Measurements from ENCODE around the gene ELMO2.
A peak's percentile ranks its signal among the peaks of the same experiment; 100 is the strongest.

The ELMO2 gene

DNA sequence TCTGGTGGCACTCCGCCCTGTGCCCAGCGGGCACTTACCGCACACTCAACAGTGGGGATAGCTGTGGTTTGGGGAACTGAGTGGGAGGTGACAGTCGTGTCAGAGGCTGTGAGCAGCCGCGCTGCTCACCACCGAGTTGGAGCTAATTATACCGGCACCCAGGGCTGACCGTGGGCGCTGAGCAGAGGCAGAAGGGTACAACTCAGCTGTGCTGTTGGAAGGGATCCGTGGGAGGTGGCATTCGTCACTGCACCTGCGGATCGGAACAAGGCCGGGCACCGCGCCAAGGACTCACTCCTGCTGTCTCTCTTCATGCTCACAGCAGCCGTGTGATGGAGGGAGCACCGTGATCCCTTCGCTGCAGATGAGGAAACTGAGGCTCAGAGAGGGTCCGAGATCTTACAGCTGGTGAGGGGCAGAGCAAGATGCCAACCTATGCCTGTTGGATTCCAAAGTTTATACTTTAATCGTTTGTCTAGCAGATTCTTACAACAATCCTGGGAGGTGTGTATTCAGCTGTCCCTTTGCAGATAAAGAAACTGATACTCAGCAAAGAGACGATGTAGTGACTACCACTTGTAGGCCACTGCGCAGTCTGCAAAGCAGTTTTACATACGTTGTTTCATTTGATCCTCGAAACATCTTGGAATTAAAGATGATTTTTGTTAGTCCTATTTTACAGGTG lies 713 bp upstream of the ELMO2 start:
- no peaks in the 10 kb centered on the region for H3K9me3 ChIP-seq (ENCODE audit: control insufficient read depth in 2 of 2, low read length in 2 of 2)
- peaks cover 0 to 2% of the 10 kb centered on the region in 2 donors for H3K36me3 ChIP-seq (ENCODE audit: control insufficient read depth in 2 of 2, insufficient read depth in 2 of 2, low read length in 2 of 2)
- no peaks in the 10 kb centered on the region for H3K27me3 ChIP-seq (ENCODE audit: control insufficient read depth in 2 of 2, insufficient read depth in 2 of 2, low read length in 2 of 2)
- H3K27ac ChIP-seq (ENCODE audit: low read depth in 2 of 2, low read length in 2 of 2): peak overlapping the region; percentile 57 to 76
- peak overlapping the region; percentile 60 to 63 for H3K9ac ChIP-seq (ENCODE audit: low read depth in 1 of 2, low read length in 2 of 2)
- peaks cover 17 to 19% of the 10 kb centered on the region in 2 donors for H3K4me1 ChIP-seq (ENCODE audit: control insufficient read depth in 2 of 2, insufficient read depth in 2 of 2, low read length in 2 of 2)
- H3K4me3 ChIP-seq (ENCODE audit: low read length in 2 of 2): peak overlapping the region; percentile 81 to 85

DNA sequence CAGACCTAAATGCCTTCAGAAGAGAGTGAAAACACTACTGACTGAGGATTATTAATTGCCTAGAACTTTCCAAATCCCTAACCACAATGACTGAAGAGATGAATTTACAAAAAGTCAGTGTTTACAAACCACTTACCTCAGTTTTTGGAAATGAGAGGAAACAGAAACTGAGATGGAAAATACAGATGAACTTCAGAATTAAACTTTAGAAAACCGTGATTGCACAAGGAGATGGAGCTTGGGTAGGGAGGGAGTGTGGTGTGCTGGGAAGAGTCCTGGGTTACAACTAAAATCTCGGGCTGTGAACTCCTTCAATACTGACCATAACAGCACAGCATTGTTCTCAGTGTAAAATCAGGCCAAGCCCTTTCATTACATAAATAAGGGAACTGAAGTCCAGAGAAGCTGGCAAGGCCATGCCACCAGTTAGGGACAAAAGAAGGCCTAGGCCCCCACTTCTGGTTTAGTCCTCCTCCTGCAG lies 4.0 kb downstream of the ELMO2 start:
- Histone ChIP-seq H3K36me3 (ENCODE audit: control insufficient read depth in 2 of 2, insufficient read depth in 2 of 2, low read length in 2 of 2) (peaks cover 0 to 2% of the 10 kb centered on the region in 2 donors), H3K27me3 (ENCODE audit: control insufficient read depth in 2 of 2, insufficient read depth in 2 of 2, low read length in 2 of 2) (no peaks in the 10 kb centered on the region), H3K4me3 (ENCODE audit: low read length in 2 of 2) (no peak overlapping the region), H3K27ac (ENCODE audit: low read depth in 2 of 2, low read length in 2 of 2) (peak overlapping the region; percentile 34 to 39), H3K4me1 (ENCODE audit: control insufficient read depth in 2 of 2, insufficient read depth in 2 of 2, low read length in 2 of 2) (peaks cover 31 to 32% of the 10 kb centered on the region in 2 donors), H3K9ac (ENCODE audit: low read depth in 1 of 2, low read length in 2 of 2) (no peak overlapping the region), H3K9me3 (ENCODE audit: control insufficient read depth in 2 of 2, low read length in 2 of 2) (no peaks in the 10 kb centered on the region)

DNA sequence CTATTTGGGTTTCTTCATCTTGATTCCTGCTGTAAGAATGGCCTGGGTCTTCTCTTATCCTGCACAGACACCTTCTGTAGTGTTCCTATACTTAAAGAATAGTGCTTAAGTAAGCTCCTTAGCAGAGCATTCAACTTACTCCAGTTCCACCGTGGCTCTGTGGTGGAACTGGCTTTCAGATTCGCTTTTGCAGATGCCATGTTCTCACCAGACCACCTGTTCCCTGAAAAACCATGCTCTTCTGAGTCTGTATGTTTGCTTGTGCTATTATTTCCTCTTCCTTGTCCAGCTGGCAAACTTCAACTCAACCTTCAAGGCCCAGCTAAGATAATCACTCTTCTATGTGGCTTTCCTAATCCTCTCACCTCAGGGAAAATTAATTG lies 4.9 kb downstream of the ELMO2 start:
- Histone ChIP-seq H3K36me3 (ENCODE audit: control insufficient read depth in 2 of 2, insufficient read depth in 2 of 2, low read length in 2 of 2) (peaks cover 0 to 2% of the 10 kb centered on the region in 2 donors), H3K9ac (ENCODE audit: low read depth in 1 of 2, low read length in 2 of 2) (no peak overlapping the region), H3K27ac (ENCODE audit: low read depth in 2 of 2, low read length in 2 of 2) (peak overlapping the region; percentile 39 to 46), H3K9me3 (ENCODE audit: control insufficient read depth in 2 of 2, low read length in 2 of 2) (no peaks in the 10 kb centered on the region), H3K27me3 (ENCODE audit: control insufficient read depth in 2 of 2, insufficient read depth in 2 of 2, low read length in 2 of 2) (no peaks in the 10 kb centered on the region), H3K4me3 (ENCODE audit: low read length in 2 of 2) (no peak overlapping the region), H3K4me1 (ENCODE audit: control insufficient read depth in 2 of 2, insufficient read depth in 2 of 2, low read length in 2 of 2) (peaks cover 26 to 27% of the 10 kb centered on the region in 2 donors)

DNA sequence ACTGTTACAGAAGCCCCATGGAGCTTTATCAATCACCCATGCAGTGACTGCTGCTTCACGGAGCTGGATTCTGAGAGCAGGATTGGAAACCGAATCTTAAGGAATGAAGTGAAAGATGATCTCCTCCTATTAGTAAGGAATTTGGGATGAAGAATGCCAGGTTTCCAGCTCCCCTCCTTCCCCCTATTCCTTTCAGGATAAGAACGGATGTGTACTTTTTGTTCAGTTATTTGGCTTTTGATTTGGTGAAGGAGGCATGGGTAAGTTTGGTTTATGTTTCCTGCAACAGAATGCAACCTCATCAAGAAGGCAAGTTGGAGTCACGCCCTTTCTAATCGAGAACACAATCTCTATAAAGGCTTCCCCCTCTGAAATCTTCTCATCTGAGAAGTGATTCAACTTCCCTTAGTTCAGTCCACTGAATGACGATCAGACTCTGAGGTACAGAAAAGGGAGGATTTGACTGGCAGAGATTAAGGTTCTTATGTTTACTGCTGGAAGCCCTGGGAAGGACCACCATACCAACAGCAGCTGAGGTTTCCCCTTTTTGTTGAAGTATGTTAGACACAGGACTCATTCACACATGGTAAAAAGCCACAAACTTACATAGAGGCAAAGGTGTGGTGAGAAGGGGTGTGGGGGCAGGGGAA lies 5.5 kb downstream of the ELMO2 start:
- peaks cover 26 to 27% of the 10 kb centered on the region in 2 donors for H3K4me1 ChIP-seq (ENCODE audit: control insufficient read depth in 2 of 2, insufficient read depth in 2 of 2, low read length in 2 of 2)
- H3K4me3 ChIP-seq (ENCODE audit: low read length in 2 of 2): peak overlapping the region in 1 of 2 donors; percentile 10
- no peak overlapping the region for H3K9ac ChIP-seq (ENCODE audit: low read depth in 1 of 2, low read length in 2 of 2)

DNA sequence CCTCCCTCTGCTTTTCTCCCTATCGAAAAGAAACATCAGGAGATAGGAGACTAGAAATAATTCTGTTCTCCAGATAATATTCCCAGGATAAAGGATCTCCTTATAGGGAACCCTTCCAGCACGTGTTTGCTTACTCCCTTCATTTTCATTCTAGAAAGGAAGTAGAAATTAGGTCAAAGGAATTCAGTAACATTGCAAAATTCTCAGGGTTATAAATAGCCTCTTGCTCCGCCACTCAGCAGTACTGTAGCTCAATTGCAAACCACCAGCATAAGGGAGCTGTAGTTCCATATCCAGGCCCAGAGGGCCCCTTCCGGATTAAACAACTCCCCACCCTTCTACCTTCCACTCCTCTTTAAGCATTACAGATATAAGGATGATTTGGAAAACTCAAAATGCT lies 6.2 kb downstream of the ELMO2 start:
- Histone ChIP-seq H3K9ac (ENCODE audit: low read depth in 1 of 2, low read length in 2 of 2) (no peak overlapping the region), H3K4me3 (ENCODE audit: low read length in 2 of 2) (no peak overlapping the region), H3K36me3 (ENCODE audit: control insufficient read depth in 2 of 2, insufficient read depth in 2 of 2, low read length in 2 of 2) (peaks cover 0 to 2% of the 10 kb centered on the region in 2 donors), H3K9me3 (ENCODE audit: control insufficient read depth in 2 of 2, low read length in 2 of 2) (no peaks in the 10 kb centered on the region), H3K4me1 (ENCODE audit: control insufficient read depth in 2 of 2, insufficient read depth in 2 of 2, low read length in 2 of 2) (peaks cover 23 to 27% of the 10 kb centered on the region in 2 donors), H3K27me3 (ENCODE audit: control insufficient read depth in 2 of 2, insufficient read depth in 2 of 2, low read length in 2 of 2) (no peaks in the 10 kb centered on the region), H3K27ac (ENCODE audit: low read depth in 2 of 2, low read length in 2 of 2) (peak overlapping the region; percentile 30 to 39)

More for the DNA sequence above, 5.5 kb downstream of the ELMO2 start:
- H3K36me3 ChIP-seq (ENCODE audit: control insufficient read depth in 2 of 2, insufficient read depth in 2 of 2, low read length in 2 of 2): peaks cover 0 to 2% of the 10 kb centered on the region in 2 donors
- H3K9me3 ChIP-seq (ENCODE audit: control insufficient read depth in 2 of 2, low read length in 2 of 2): no peaks in the 10 kb centered on the region
- peak overlapping the region; percentile 39 to 46 for H3K27ac ChIP-seq (ENCODE audit: low read depth in 2 of 2, low read length in 2 of 2)
- H3K27me3 ChIP-seq (ENCODE audit: control insufficient read depth in 2 of 2, insufficient read depth in 2 of 2, low read length in 2 of 2): no peaks in the 10 kb centered on the region

DNA sequence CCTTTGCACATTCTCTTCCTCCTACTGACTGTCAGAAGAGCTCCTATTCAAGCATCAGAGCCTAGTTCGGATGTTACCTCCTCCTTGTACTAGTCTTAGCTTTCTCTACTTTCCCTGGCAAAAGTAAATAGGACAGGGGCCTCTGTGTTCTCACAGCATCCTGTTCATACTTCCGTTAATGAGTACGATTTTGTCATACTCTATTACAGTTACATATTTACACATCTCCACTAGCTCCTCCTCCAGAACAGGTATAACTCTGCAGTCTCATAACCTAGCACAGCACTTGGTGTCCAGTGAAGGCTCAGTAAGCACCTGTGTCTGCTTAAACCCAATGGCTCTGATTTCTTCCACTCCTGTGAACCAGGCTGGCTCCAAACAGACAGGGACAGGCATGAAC lies 7.0 kb downstream of the ELMO2 start:
- H3K27me3 ChIP-seq (ENCODE audit: control insufficient read depth in 2 of 2, insufficient read depth in 2 of 2, low read length in 2 of 2): no peaks in the 10 kb centered on the region
- H3K36me3 ChIP-seq (ENCODE audit: control insufficient read depth in 2 of 2, insufficient read depth in 2 of 2, low read length in 2 of 2): peaks cover 0 to 3% of the 10 kb centered on the region in 2 donors
- H3K9ac ChIP-seq (ENCODE audit: low read depth in 1 of 2, low read length in 2 of 2): peak overlapping the region in 1 of 2 donors; percentile 36
- H3K4me1 ChIP-seq (ENCODE audit: control insufficient read depth in 2 of 2, insufficient read depth in 2 of 2, low read length in 2 of 2): peaks cover 19 to 22% of the 10 kb centered on the region in 2 donors
- H3K4me3 ChIP-seq (ENCODE audit: low read length in 2 of 2): no peak overlapping the region
- H3K27ac ChIP-seq (ENCODE audit: low read depth in 2 of 2, low read length in 2 of 2): peak overlapping the region; percentile 18 to 53
- H3K9me3 ChIP-seq (ENCODE audit: control insufficient read depth in 2 of 2, low read length in 2 of 2): no peaks in the 10 kb centered on the region

DNA sequence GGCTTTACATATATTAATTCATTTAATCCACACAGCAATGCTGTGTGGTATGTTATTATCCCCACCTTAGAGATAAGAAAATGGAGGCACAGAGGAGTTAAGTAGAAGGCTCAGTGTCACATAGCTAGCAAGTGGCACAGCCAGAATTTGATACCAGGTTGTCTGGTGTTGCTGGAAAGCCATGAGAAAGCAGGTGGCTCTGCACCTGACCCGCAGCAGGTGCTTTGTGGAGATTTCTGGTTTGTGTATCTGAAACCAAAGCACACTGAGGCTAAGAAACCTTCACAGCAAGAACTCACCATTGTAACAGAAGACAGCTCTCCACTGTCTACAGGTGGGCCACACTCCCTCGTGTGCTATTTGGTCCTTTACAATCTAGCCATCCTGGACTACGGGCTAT lies 7.5 kb downstream of the ELMO2 start:
- Histone ChIP-seq H3K9ac (ENCODE audit: low read depth in 1 of 2, low read length in 2 of 2) (peak overlapping the region in 1 of 2 donors; percentile 36), H3K9me3 (ENCODE audit: control insufficient read depth in 2 of 2, low read length in 2 of 2) (no peaks in the 10 kb centered on the region), H3K4me1 (ENCODE audit: control insufficient read depth in 2 of 2, insufficient read depth in 2 of 2, low read length in 2 of 2) (peaks cover 19 to 22% of the 10 kb centered on the region in 2 donors), H3K4me3 (ENCODE audit: low read length in 2 of 2) (no peak overlapping the region), H3K27me3 (ENCODE audit: control insufficient read depth in 2 of 2, insufficient read depth in 2 of 2, low read length in 2 of 2) (no peaks in the 10 kb centered on the region), H3K27ac (ENCODE audit: low read depth in 2 of 2, low read length in 2 of 2) (peak overlapping the region; percentile 18 to 53), H3K36me3 (ENCODE audit: control insufficient read depth in 2 of 2, insufficient read depth in 2 of 2, low read length in 2 of 2) (peaks cover 4 to 8% of the 10 kb centered on the region in 2 donors)

DNA sequence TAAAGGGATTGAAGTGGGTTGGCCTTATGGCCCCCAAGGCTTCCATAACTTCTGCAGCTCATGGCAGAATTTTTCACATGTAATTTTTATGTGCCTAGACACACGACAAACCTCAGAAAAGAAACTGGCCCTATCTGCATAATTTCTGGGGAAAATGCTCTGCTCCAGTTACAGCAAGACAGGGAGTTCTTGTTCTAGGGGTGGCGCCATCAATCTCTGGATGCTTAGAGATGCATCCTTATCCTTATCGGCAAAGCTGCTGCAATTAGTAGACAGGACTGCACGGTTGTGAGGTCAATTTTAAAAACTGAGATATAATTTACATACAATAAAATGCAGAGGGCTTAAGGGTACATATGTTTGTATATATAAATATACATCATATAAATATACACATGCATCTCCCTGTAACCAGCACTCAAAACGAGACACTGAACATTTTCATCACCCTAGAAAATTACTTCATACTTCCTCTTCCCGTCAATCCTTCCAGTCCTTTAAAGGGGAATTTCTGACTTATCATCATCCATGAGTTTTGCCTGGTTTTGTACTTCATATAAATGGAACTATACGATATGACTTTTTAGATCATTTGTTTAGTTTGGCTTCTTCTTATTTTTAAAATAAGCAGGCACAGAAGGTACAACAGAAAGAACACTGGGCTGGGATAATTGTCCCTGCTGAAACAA lies 10.2 kb downstream of the ELMO2 start:
- Histone ChIP-seq H3K4me3 (ENCODE audit: low read length in 2 of 2) (no peak overlapping the region), H3K27ac (ENCODE audit: low read depth in 2 of 2, low read length in 2 of 2) (no peak overlapping the region), H3K4me1 (ENCODE audit: control insufficient read depth in 2 of 2, insufficient read depth in 2 of 2, low read length in 2 of 2) (peaks cover 12 to 15% of the 10 kb centered on the region in 2 donors), H3K9me3 (ENCODE audit: control insufficient read depth in 2 of 2, low read length in 2 of 2) (no peaks in the 10 kb centered on the region), H3K27me3 (ENCODE audit: control insufficient read depth in 2 of 2, insufficient read depth in 2 of 2, low read length in 2 of 2) (no peaks in the 10 kb centered on the region), H3K36me3 (ENCODE audit: control insufficient read depth in 2 of 2, insufficient read depth in 2 of 2, low read length in 2 of 2) (peaks cover 30% of the 10 kb centered on the region in 2 donors), H3K9ac (ENCODE audit: low read depth in 1 of 2, low read length in 2 of 2) (no peak overlapping the region)

DNA sequence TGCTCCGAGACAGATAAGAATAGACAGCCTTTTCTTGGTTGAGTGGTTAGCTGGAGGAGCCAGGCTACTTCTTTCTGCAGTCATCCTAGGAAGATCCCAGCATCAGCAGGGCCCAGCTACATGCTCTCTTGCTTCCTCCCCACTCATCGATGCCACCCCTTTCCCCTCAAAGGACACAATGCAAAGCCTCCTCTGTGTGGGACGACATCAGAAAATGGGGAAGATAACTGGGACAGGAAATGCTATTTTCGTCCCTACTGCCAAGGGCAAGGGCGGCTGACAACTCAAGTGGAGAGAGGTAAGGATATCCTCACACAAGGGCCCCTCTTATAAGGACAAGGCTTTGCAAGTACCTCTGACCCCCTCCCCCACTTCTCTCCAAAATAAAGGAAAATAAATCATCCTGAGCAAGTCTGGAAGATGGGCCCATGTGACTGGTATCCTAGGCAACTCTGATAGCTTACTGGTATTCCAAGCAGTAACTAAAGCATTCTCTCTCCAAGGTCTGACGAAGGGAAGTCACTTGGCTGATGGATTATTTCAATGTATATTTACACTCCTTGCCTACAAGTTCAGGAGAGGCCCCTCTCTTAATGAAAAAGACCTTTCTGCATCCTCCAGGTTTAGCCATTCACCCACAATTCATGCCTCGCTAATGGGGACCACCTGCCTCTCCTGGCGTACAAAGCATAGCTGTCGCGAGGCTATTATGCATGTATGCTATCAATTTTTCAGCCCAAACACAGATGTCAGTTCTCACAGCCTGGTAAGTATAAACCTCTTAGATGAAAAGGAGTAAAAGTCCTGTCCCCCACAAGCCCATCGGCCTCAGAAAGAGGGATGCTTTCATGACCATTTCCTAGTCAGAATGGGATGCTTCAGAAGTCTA lies 11.3 kb downstream of the ELMO2 start:
- Histone ChIP-seq H3K36me3 (ENCODE audit: control insufficient read depth in 2 of 2, insufficient read depth in 2 of 2, low read length in 2 of 2) (peaks cover 34 to 37% of the 10 kb centered on the region in 2 donors), H3K9me3 (ENCODE audit: control insufficient read depth in 2 of 2, low read length in 2 of 2) (no peaks in the 10 kb centered on the region), H3K27me3 (ENCODE audit: control insufficient read depth in 2 of 2, insufficient read depth in 2 of 2, low read length in 2 of 2) (no peaks in the 10 kb centered on the region), H3K27ac (ENCODE audit: low read depth in 2 of 2, low read length in 2 of 2) (no peak overlapping the region), H3K4me1 (ENCODE audit: control insufficient read depth in 2 of 2, insufficient read depth in 2 of 2, low read length in 2 of 2) (peaks cover 6 to 7% of the 10 kb centered on the region in 2 donors), H3K4me3 (ENCODE audit: low read length in 2 of 2) (no peak overlapping the region), H3K9ac (ENCODE audit: low read depth in 1 of 2, low read length in 2 of 2) (no peak overlapping the region)

All from mucosa of rectum (tissue), 2 donors.